K562 (cell line): ENCODE results near the gene MSANTD1. TPM values are rescaled to one million over a fixed set of nuclear protein-coding genes. Genes with fewer than 3 reads are reported as not detected.

Experiments
- ATAC-seq: fragments of 200-7000 bp; cut with Tn5 transposase; 3 replicates; pipeline ENCODE4 v1.9.1; 2020; ENCODE audit warnings: moderate library complexity
- BruUV-seq: library from RNA; stranded (reverse); fragments of 400-500 nt; replicated peaks from 2 replicates; lab custom pipeline; 2021; lab: Mats Ljungman, UMichigan
- CTCF ChIA-PET: fragments of 300-600 bp; formaldehyde crosslinking; extraction: SDS; loops from one replicate; lab custom pipeline; 2021; ENCODE audit warnings: low intra/inter-chr PET ratio; lab: Yijun Ruan, JAX
- POLR2A ChIA-PET: fragments of 300-600, 350-650 bp; sonication (Branson Sonifier 250); formaldehyde crosslinking; extraction: SDS; loops from one replicate; lab custom pipeline; 2021; ENCODE audit warnings: antibody characterized with exemption, inconsistent platforms; lab: Yijun Ruan, JAX
- DNase-seq, 4 experiments: peaks; one replicate each; pipeline versions ENCODE4 v3.0.0 to v3.0.0-alpha.2; 2011 to 2018; ENCODE audit warnings: low spot score in 3 of 4, mixed read lengths in 3 of 4; ENCODE audit errors: extremely low read depth in 1 of 4
- FAIRE-seq: peaks from 2 replicates; lab custom pipeline; 2011; peaks lifted over from hg19 to GRCh38; lab: Jason Lieb, UNC
- H2AFZ ChIP-seq: 2 replicates; pipeline ENCODE4 v1.6.0; 2011; ENCODE audit warnings: low read depth, low read length, control low read depth, inconsistent platforms
- H3K27ac ChIP-seq: fragments of 200-600 bp; 3 replicates; pipeline ENCODE4 v1.8.0; 2011; ENCODE audit warnings: low read depth, mild to moderate bottlenecking, control low read depth, inconsistent platforms, low read length, moderate library complexity, mixed read lengths; ENCODE audit errors: extremely low read depth
- H3K27me3 ChIP-seq, 2 experiments: fragments of 300-600 bp in 1 of 2; 2 replicates in 1 of 2; 3 replicates in 1 of 2; pipeline versions ENCODE4 v1.6.0 to v1.8.0; 2011; ENCODE audit warnings: inconsistent platforms in 2 of 2, low read length in 2 of 2, mild to moderate bottlenecking in 1 of 2, mixed read lengths in 1 of 2, moderate library complexity in 1 of 2; ENCODE audit not compliant: control insufficient read depth in 2 of 2, insufficient read depth in 2 of 2
- H3K36me3 ChIP-seq: fragments of 300-600 bp; 3 replicates; pipeline ENCODE4 v1.8.0; 2011; ENCODE audit warnings: mild to moderate bottlenecking, low read length, inconsistent platforms; ENCODE audit not compliant: control insufficient read depth, insufficient read depth
- H3K4me1 ChIP-seq, 2 experiments: fragments of 200-600 bp in 1 of 2; replicated peaks in 1 of 2; 2 replicates in 1 of 2; 3 replicates in 1 of 2; pipeline versions ENCODE4 v1.5.1 to v1.8.0; 2011; ENCODE audit warnings: inconsistent platforms in 2 of 2, low read length in 2 of 2, mild to moderate bottlenecking in 1 of 2, mixed read lengths in 1 of 2, moderate library complexity in 1 of 2; ENCODE audit not compliant: control insufficient read depth in 2 of 2, insufficient read depth in 2 of 2
- H3K4me2 ChIP-seq: 2 replicates; pipeline ENCODE4 v1.6.1; 2011; ENCODE audit warnings: low read length, control low read depth, inconsistent platforms, mixed read lengths; ENCODE audit not compliant: insufficient read depth
- H3K4me3 ChIP-seq: fragments of 200-600 bp; sonication (generic), shearing (Covaris generic); 2 replicates; pipeline ENCODE4 v1.5.1; 2016; ENCODE audit warnings: control low read depth, inconsistent platforms
- H3K79me2 ChIP-seq: fragments of 200-600 bp; 3 replicates; pipeline ENCODE4 v1.8.0; 2011; ENCODE audit warnings: low read length, inconsistent platforms; ENCODE audit not compliant: control insufficient read depth, insufficient read depth
- H3K9ac ChIP-seq, 2 experiments: 2 replicates each; pipeline versions ENCODE4 v1.6.0 to v1.6.1; 2011; ENCODE audit warnings: low read depth in 2 of 2, low read length in 2 of 2, control low read depth in 1 of 2, inconsistent platforms in 1 of 2, mild to moderate bottlenecking in 1 of 2, mixed read lengths in 1 of 2; ENCODE audit not compliant: insufficient read depth in 1 of 2
- H3K9me1 ChIP-seq: one replicate; pipeline ENCODE4 v1.6.0; 2011; ENCODE audit warnings: inconsistent platforms, mild to moderate bottlenecking, low read length, moderate library complexity; ENCODE audit not compliant: control insufficient read depth, insufficient read depth
- H3K9me3 ChIP-seq: replicated peaks from 2 replicates; pipeline ENCODE4 v1.5.1; 2011; ENCODE audit warnings: low read depth, low read length, inconsistent platforms; ENCODE audit not compliant: control insufficient read depth, insufficient read depth
- H4K20me1 ChIP-seq: replicated peaks from 2 replicates; pipeline ENCODE4 v1.6.1; 2011; ENCODE audit warnings: low read length, inconsistent platforms, mixed read lengths; ENCODE audit not compliant: control insufficient read depth, insufficient read depth
- ARID3B ChIP-seq: fragments of 250-450 bp; sonication (Bioruptor Pico); IDR thresholded peaks from 2 replicates; pipeline ENCODE4 v1.4.0; 2020; ENCODE audit warnings: borderline replicate concordance
- HDAC3 ChIP-seq: fragments of 450-650 bp; IDR thresholded peaks from 2 replicates; pipeline ENCODE4 v1.6.1; 2018; ENCODE audit warnings: borderline replicate concordance, mild to moderate bottlenecking, moderate library complexity; ENCODE audit not compliant: partially characterized antibody
- HMG20B ChIP-seq: fragments of 250-450 bp; sonication (Bioruptor Pico); IDR thresholded peaks from 2 replicates; pipeline ENCODE4 v1.5.0; 2021; ENCODE audit warnings: mild to moderate bottlenecking
- KHSRP ChIP-seq: fragments of 450-650 bp; IDR thresholded peaks from 2 replicates; pipeline ENCODE4 v1.6.1; 2017
- POLR2AphosphoS2 ChIP-seq: IDR thresholded peaks from 2 replicates; pipeline ENCODE4 v1.6.1; 2012; ENCODE audit warnings: low read length, improper control_type of control experiment
- POLR2B ChIP-seq: fragments of 450-650 bp; IDR thresholded peaks from 2 replicates; pipeline ENCODE4 v1.6.1; 2018; ENCODE audit warnings: low read depth; ENCODE audit not compliant: partially characterized antibody
- POLR3G ChIP-seq: IDR thresholded peaks from 2 replicates; pipeline ENCODE4 v1.6.1; 2011; ENCODE audit not compliant: insufficient read length, insufficient replicate concordance; ENCODE audit errors: extremely low read depth
- SMARCA4 ChIP-seq: fragments of 450-650 bp; IDR thresholded peaks from 2 replicates; pipeline ENCODE4 v1.6.1; 2016
- ZFP91 ChIP-seq: sonication (generic); formaldehyde crosslinking; IDR thresholded peaks from 2 replicates; pipeline ENCODE4 v1.8.0; 2022; ENCODE audit warnings: mild to moderate bottlenecking, missing genetic modification reagents
- ZFPM2 ChIP-seq: fragments of 250-450 bp; sonication (Bioruptor Pico); IDR thresholded peaks from 2 replicates; pipeline ENCODE4 v1.5.1; 2022; ENCODE audit warnings: mild to moderate bottlenecking
- ZNF143 ChIP-seq: sonication (generic); formaldehyde crosslinking; IDR thresholded peaks from 2 replicates; pipeline ENCODE4 v1.9.0; 2022; ENCODE audit warnings: mild to moderate bottlenecking, missing genetic modification reagents
- ZNF184 ChIP-seq: sonication (generic); formaldehyde crosslinking; IDR thresholded peaks from 2 replicates; pipeline ENCODE4 v1.5.0; 2020; ENCODE audit warnings: missing genetic modification reagents
- ZNF431 ChIP-seq: sonication (generic); formaldehyde crosslinking; IDR thresholded peaks from 2 replicates; pipeline ENCODE4 v1.8.0; 2022; ENCODE audit warnings: mild to moderate bottlenecking, missing genetic modification reagents
- ZNF589 ChIP-seq: fragments of 200-800 bp; sonication (Bioruptor generic); IDR thresholded peaks from 2 replicates; pipeline ENCODE4 v1.6.1; 2016; ENCODE audit warnings: low read depth, missing genetic modification characterization, missing compliant biosample characterization
- ZZZ3 ChIP-seq: fragments of 450-650 bp; IDR thresholded peaks from 2 replicates; pipeline ENCODE4 v1.6.1; 2016; ENCODE audit warnings: antibody characterized with exemption, mild to moderate bottlenecking, moderate library complexity
- whole genome bisulfite sequencing: fragments of 100-300 bp; shearing (Covaris generic); methylation state at CpG from one replicate; pipeline ENCODE4 v1.1.6; 2016; ENCODE audit warnings: low coverage, mixed read lengths; ENCODE audit not compliant: insufficient coverage; ENCODE audit errors: missing lambda C conversion rate; 5-methylcytosine and 5-hydroxymethylcytosine counted together
- in situ Hi-C: fragments of 300-500 bp; cut with MboI; formaldehyde crosslinking; loops from 4 replicates; pipeline ENCODE4 v1.15.0; 2018; ENCODE audit warnings: inconsistent platforms, mixed read lengths
- intact Hi-C: fragments of 100-400 bp; cut with micrococcal nuclease; formaldehyde crosslinking; loops from 2 replicates; pipeline ENCODE4 v1.14.2; 2022
- polyA plus RNA-seq, 8 experiments: library from polyadenylated mRNA; depleted of rRNA in 4 of 8; stranded (reverse) in 5 of 8; unstranded in 3 of 8; fragments of >200 nt; fragmentation: Nextera tagmentation in 2 of 8; fragmentation: Illumina TruSeq in 1 of 8; extraction: Ambion mirVana in 2 of 8; extraction: Trizol in 1 of 8; gene quantifications; 2 replicates each; pipeline versions ENCODE4 v1.2.1 to v1.2.3, GENCODE V29; 2011 to 2014; ENCODE audit warnings: inconsistent platforms in 1 of 8, missing spikeins in 1 of 8
- total RNA-seq, 7 experiments: library from RNA; depleted of rRNA in 6 of 7; stranded (reverse); fragments of >200 nt in 6 of 7; fragmentation: Illumina TruSeq in 2 of 7; extraction: Trizol in 2 of 7; gene quantifications; 2 replicates each; pipeline versions ENCODE4 v1.2.1 to v1.2.3, GENCODE V29; 2011 to 2021; ENCODE audit warnings: low replicate concordance in 1 of 7

Gene MSANTD1
- total and polyA plus RNA-seq, 9 of the 15 experiments (the other 6 are each of a cell fraction or from before 2014, with no cell fraction given) = 0.04 to 0.09 (median 0.07) TPM; not detected in 6

- ATAC-seq (no peak), DNase-seq (no peak), FAIRE-seq (no peak)
- intact Hi-C loops (no loop called here), in situ Hi-C loops (no loop called here)
- no peak overlapping the region for H3K4me2 ChIP-seq
- H3K9me3 ChIP-seq = no peaks in the 10 kb centered on the region
- no peaks in the 10 kb centered on the region for H3K36me3 ChIP-seq
- H3K79me2 ChIP-seq = no peaks in the 10 kb centered on the region
- WGBS = 6% methylated on average over 14 of the region's 14 CpGs
- H4K20me1 ChIP-seq = no peaks in the 10 kb centered on the region; the same call in none of the 2 replicates
- no peak overlapping the region for H2AFZ ChIP-seq
- peaks cover 72 to 93% of the 10 kb centered on the region in 2 experiments for H3K27me3 ChIP-seq
- ChIA-PET POLR2A (interaction anchor here (0.8 to 1.1 kb wide), 2 partner anchors 37 to 205 kb away, joined by 3 to 4 read pairs; no protein-coding TSS in a partner anchor), CTCF (no interaction called here)
- no peak overlapping the region for H3K4me3 ChIP-seq
- no peaks in the 10 kb centered on the region for H3K9me1 ChIP-seq
- no TSS peak for BruUV-seq
- H3K27ac ChIP-seq = no peak overlapping the region
- peaks cover 0 to 27% of the 10 kb centered on the region in 2 experiments; a peak in 2 of 5 replicates for H3K4me1 ChIP-seq
- no peak overlapping the region for H3K9ac ChIP-seq
- TF ChIP-seq HDAC3 (no peak), SMARCA4 (no peak), HMG20B (CRISPR knock-in tag) (no peak), ZNF184 (no peak), ZFPM2 (CRISPR knock-in tag) (no peak), ZNF589 (CRISPR knock-in tag) (no peak), POLR2B (no peak), POLR2AphosphoS2 (no peak), ZNF431 (no peak), ZFP91 (no peak), KHSRP (no peak), ZNF143 (CRISPR knock-in tag) (no peak), POLR3G (no peak), ZZZ3 (no peak), ARID3B (CRISPR knock-in tag) (no peak)
These were observed 38.5 kb downstream of the MSANTD1 start for GRCh38 chr4:3287271-3287971.
